A549 treated with CpdA at 1 μM for 4 hours (cell line): ENCODE measurements around the gene METTL27. TPM values are rescaled to one million over a fixed set of nuclear protein-coding genes. Genes with fewer than 3 reads are reported as not detected.

Experiments used
- total RNA-seq: library from RNA; stranded (reverse); fragments of 200-300 nt; extraction: Qiagen RNA extraction; gene quantifications from 5 replicates; pipeline ENCODE4 v1.2.3, GENCODE V29; 2022; ENCODE audit warnings: low read depth

Gene METTL27
- 6.2 to 10.7 TPM (median 10.3 TPM) in 5 replicates for total RNA-seq

GRCh38 chr7:73842067-73842976 is at the start of gene METTL27:
METTL27 (minus strand) TSS chr7:73842516; CDS start chr7:73842140, 376 bp downstream.

GRCh38 chr7:73860859-73861258 is 18.5 kb upstream of the METTL27 start, which contains the start of gene TMEM270:
TMEM270 (plus strand) TSS chr7:73861159; CDS start chr7:73861195, 36 bp downstream.

GRCh38 chr7:73830681-73831583 is 11.4 kb downstream of the METTL27 start, which contains the start of gene CLDN4:
CLDN4 (plus strand) TSS chr7:73830996; CDS start chr7:73831202, 206 bp downstream.

Other genes with a start within 250 kb of the METTL27 start
- gene MLXIPL, start 218.0 kb downstream of the METTL27 start, total RNA-seq, result 0.78 to 1.7 TPM (median 1.4 TPM) in 5 replicates
- gene VPS37D, start 174.7 kb downstream of the METTL27 start, total RNA-seq, result 2.2 to 5.4 TPM (median 4.5 TPM) in 5 replicates
- gene DNAJC30, start 159.1 kb downstream of the METTL27 start, total RNA-seq, result 7.7 to 10.7 TPM (median 9.2 TPM) in 5 replicates
- 122 to 159 TPM (median 137 TPM) in 5 replicates for gene BUD23, start 158.9 kb downstream of the METTL27 start, total RNA-seq
- gene STX1A, start 122.8 kb downstream of the METTL27 start, total RNA-seq, result 74.5 to 85.6 TPM (median 84.1 TPM) in 5 replicates
- 18.8 to 26.8 TPM (median 25.0 TPM) in 5 replicates for gene ABHD11, start 103.7 kb downstream of the METTL27 start, total RNA-seq
- 1.4 to 3.8 TPM (median 3.1 TPM) in 5 replicates for gene CLDN3, start 72.2 kb downstream of the METTL27 start, total RNA-seq
- gene CLDN4, start 11.5 kb downstream of the METTL27 start, total RNA-seq, result 3.2 to 7.0 TPM (median 4.9 TPM) in 5 replicates
- gene TMEM270, start 18.6 kb upstream of the METTL27 start, total RNA-seq, result 0.17 to 0.23 TPM (median 0.20 TPM) in 3 of 5 replicates, not detected in the others
- 0.07 to 0.13 TPM (median 0.09 TPM) in 4 of 5 replicates, not detected in the other for gene ELN, start 185.7 kb upstream of the METTL27 start, total RNA-seq
- gene LIMK1, start 241.3 kb upstream of the METTL27 start, total RNA-seq, result 34.0 to 39.9 TPM (median 36.5 TPM) in 5 replicates